ENCODE results near the gene ECI1. TPM values are rescaled to one million over a fixed set of nuclear protein-coding genes. Genes with fewer than 3 reads are reported as not detected.

Gene ECI1
- polyA plus RNA-seq, 1 experiment: 24.9 TPM

GRCh38 chr16:2238838-2239675 lies 12.3 kb downstream of the ECI1 start:
- no peak overlapping the region for H3K27ac ChIP-seq (ENCODE audit: low read depth, low read length)
- H3K9me3 ChIP-seq (ENCODE audit: control insufficient read depth, insufficient read depth, low read length): no peaks in the 10 kb centered on the region; the same call in 1 of the 2 replicates
- no peak for TF ChIP-seq CTCF (IDR thresholded peaks at IDR 0.05; ENCODE audit: low read depth, low read length)
- POLR2A ChIA-PET: no interaction called here
- CTCF ChIA-PET: interaction anchor here (0.8 kb wide), 1 partner anchor 262 kb away, joined by 3 read pairs; no protein-coding TSS in a partner anchor
- no peak for DNase-seq (ENCODE audit: low read depth, low spot score)
- H3K27me3 ChIP-seq (ENCODE audit: control insufficient read depth, insufficient read depth, low read length): peaks cover 13% of the 10 kb centered on the region
- no peak overlapping the region for H3K4me3 ChIP-seq (ENCODE audit: low read depth, low read length)

- Histone ChIP-seq H3K27me3 (ENCODE audit: control insufficient read depth, insufficient read depth, low read length) (peaks cover 13% of the 10 kb centered on the region), H3K9me3 (ENCODE audit: control insufficient read depth, insufficient read depth, low read length) (no peaks in the 10 kb centered on the region; the same call in 1 of the 2 replicates), H3K4me3 (ENCODE audit: low read depth, low read length) (no peak overlapping the region), H3K27ac (ENCODE audit: low read depth, low read length) (no peak overlapping the region)
- CTCF ChIA-PET: interaction anchor here (0.8 kb wide), 1 partner anchor 263 kb away, joined by 3 read pairs; no protein-coding TSS in a partner anchor
- POLR2A ChIA-PET: no interaction called here
- no peak for TF ChIP-seq CTCF (IDR thresholded peaks at IDR 0.05; ENCODE audit: low read depth, low read length)
- no peak for DNase-seq (ENCODE audit: low read depth, low spot score)
Measured at GRCh38 chr16:2238150-2238837, 13.1 kb downstream of the ECI1 start.

- POLR2A ChIA-PET: interaction anchor here (1.1 kb wide), 1 partner anchor 82 kb away, joined by 3 read pairs; the partner anchor contains the start of gene TRAF7
- TF ChIP-seq CTCF (IDR thresholded peaks at IDR 0.05; ENCODE audit: low read depth, low read length): no peak
- peaks cover 13% of the 10 kb centered on the region for H3K27me3 ChIP-seq (ENCODE audit: control insufficient read depth, insufficient read depth, low read length)
- H3K4me3 ChIP-seq (ENCODE audit: low read depth, low read length): no peak overlapping the region
- no peaks in the 10 kb centered on the region; the same call in 1 of the 2 replicates for H3K9me3 ChIP-seq (ENCODE audit: control insufficient read depth, insufficient read depth, low read length)
- no peak overlapping the region for H3K27ac ChIP-seq (ENCODE audit: low read depth, low read length)
- DNase-seq (ENCODE audit: low read depth, low spot score): no peak
- CTCF ChIA-PET: interaction anchor here (1.0 kb wide), 1 partner anchor 13 kb away, joined by 4 read pairs; the partner anchor contains the start of gene ECI1
Measured at GRCh38 chr16:2237493-2238149, 13.8 kb downstream of the ECI1 start.

DNA sequence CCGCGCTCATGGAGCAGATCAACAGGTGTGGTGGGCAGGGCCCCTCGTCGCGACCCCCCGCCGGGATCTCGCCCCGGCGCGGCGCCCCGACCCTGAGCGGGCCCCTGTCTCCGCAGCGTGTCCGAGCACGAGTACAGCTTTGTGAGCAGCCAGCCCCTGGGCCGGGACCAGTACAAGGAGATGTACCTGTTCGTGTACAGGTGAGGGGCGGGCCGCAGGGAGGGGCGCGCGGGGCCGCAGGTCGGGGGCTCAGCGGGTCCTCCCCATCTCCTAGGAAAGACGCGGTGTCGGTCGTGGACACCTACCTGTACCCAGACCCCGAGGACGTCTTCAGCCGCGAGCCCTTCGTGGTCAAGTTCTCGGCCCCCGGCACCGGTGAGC lies 14.3 kb downstream of the ECI1 start:
- POLR2A ChIA-PET: interaction anchor here (1.1 kb wide), 1 partner anchor 82 kb away, joined by 3 read pairs; the partner anchor contains the start of gene TRAF7
- CTCF ChIA-PET: interaction anchor here (1.0 kb wide), 1 partner anchor 14 kb away, joined by 4 read pairs; the partner anchor contains the start of gene ECI1
- peak overlapping the region; percentile 36 for H3K4me3 ChIP-seq (ENCODE audit: low read depth, low read length)

More for the DNA sequence above, 14.3 kb downstream of the ECI1 start:
- Histone ChIP-seq H3K9me3 (ENCODE audit: control insufficient read depth, insufficient read depth, low read length) (no peaks in the 10 kb centered on the region; the same call in 1 of the 2 replicates), H3K27me3 (ENCODE audit: control insufficient read depth, insufficient read depth, low read length) (peaks cover 13% of the 10 kb centered on the region), H3K27ac (ENCODE audit: low read depth, low read length) (no peak overlapping the region)
- TF ChIP-seq CTCF (IDR thresholded peaks at IDR 0.05; ENCODE audit: low read depth, low read length): no peak
- no peak for DNase-seq (ENCODE audit: low read depth, low spot score)

Data from AG04450 (cell line).